Cardiac muscle cell (in vitro differentiated cells and primary cell): ENCODE data around the gene LNPEP. TPM values are rescaled to one million over a fixed set of nuclear protein-coding genes. Genes with fewer than 3 reads are reported as not detected.

Experiments
- DNase-seq, 2 donors: peaks; one replicate each; pipeline versions ENCODE4 v3.0.0 to v3.0.0-alpha.2; 2010 to 2017; ENCODE audit warnings: low read depth in 1 of 2, low spot score in 1 of 2
- H3K27ac ChIP-seq: fragments of 200-600 bp; sonication (generic); 2 replicates; pipeline ENCODE4 v1.5.1; 2016
- H3K27me3 ChIP-seq: fragments of 200-600 bp; sonication (generic); 2 replicates; pipeline ENCODE4 v1.6.0; 2016; ENCODE audit warnings: control low read depth
- H3K36me3 ChIP-seq: fragments of 200-600 bp; sonication (generic); 2 replicates; pipeline ENCODE4 v1.5.1; 2016; ENCODE audit warnings: control low read depth
- H3K4me1 ChIP-seq: fragments of 200-600 bp; sonication (generic); 2 replicates; pipeline ENCODE4 v1.8.1; 2017; ENCODE audit warnings: low read depth, mild to moderate bottlenecking, mixed run types
- H3K4me3 ChIP-seq: fragments of 200-600 bp; sonication (generic); 2 replicates; pipeline ENCODE4 v1.5.1; 2016; ENCODE audit warnings: mild to moderate bottlenecking
- H3K9me3 ChIP-seq: fragments of 200-600 bp; sonication (generic); 2 replicates; pipeline ENCODE4 v1.5.1; 2017; ENCODE audit warnings: low read depth, mild to moderate bottlenecking, control low read depth
- CTCF ChIP-seq: IDR thresholded peaks from 2 replicates; pipeline ENCODE4 v1.5.1; 2012; ENCODE audit warnings: low read depth, mild to moderate bottlenecking, low read length
- polyA plus RNA-seq: library from polyadenylated mRNA; unstranded; fragments of >200 nt; fragmentation: Nextera tagmentation; extraction: Ambion mirVana; gene quantifications from 2 replicates; pipeline ENCODE4 v1.2.1, GENCODE V29; 2016
- total RNA-seq: library from RNA; depleted of rRNA; stranded (reverse); fragments of >200 nt; gene quantifications from 2 replicates; pipeline ENCODE4 v1.2.3, GENCODE V29; 2016

The LNPEP gene
- total and polyA plus RNA-seq, 2 experiments from 2014 or later = 11.2 to 41.0 TPM

GRCh38 chr5:96909003-96909402 lies 26.9 kb upstream of the LNPEP start:
- Histone ChIP-seq H3K4me1 (peaks cover 6% of the 10 kb centered on the region), H3K4me3 (no peak overlapping the region), H3K27me3 (no peaks in the 10 kb centered on the region), H3K27ac (no peak overlapping the region), H3K36me3 (no peaks in the 10 kb centered on the region), H3K9me3 (no peaks in the 10 kb centered on the region)
- TF ChIP-seq CTCF = no peak
- no peak for DNase-seq

- peaks cover 6% of the 10 kb centered on the region for H3K4me1 ChIP-seq
- no peaks in the 10 kb centered on the region for H3K36me3 ChIP-seq
- H3K27ac ChIP-seq = no peak overlapping the region
- DNase-seq = no peak
- no peaks in the 10 kb centered on the region for H3K27me3 ChIP-seq
- H3K4me3 ChIP-seq = no peak overlapping the region
- no peaks in the 10 kb centered on the region for H3K9me3 ChIP-seq
- TF ChIP-seq CTCF = no peak
These were observed 26.4 kb upstream of the LNPEP start for GRCh38 chr5:96909435-96909834.

GRCh38 chr5:96911139-96911538 lies 24.7 kb upstream of the LNPEP start:
- H3K4me1 ChIP-seq = peaks cover 6% of the 10 kb centered on the region
- no peak overlapping the region for H3K27ac ChIP-seq
- H3K9me3 ChIP-seq = no peaks in the 10 kb centered on the region
- no peak overlapping the region for H3K4me3 ChIP-seq
- no peaks in the 10 kb centered on the region for H3K36me3 ChIP-seq
- H3K27me3 ChIP-seq = no peaks in the 10 kb centered on the region
- no peak for DNase-seq
- no peak for TF ChIP-seq CTCF

GRCh38 chr5:96913233-96913632 lies 22.6 kb upstream of the LNPEP start:
- peaks cover 6% of the 10 kb centered on the region for H3K4me1 ChIP-seq
- no peak for TF ChIP-seq CTCF
- H3K27ac ChIP-seq = no peak overlapping the region
- DNase-seq = no peak
- no peaks in the 10 kb centered on the region for H3K36me3 ChIP-seq
- no peaks in the 10 kb centered on the region for H3K9me3 ChIP-seq
- H3K4me3 ChIP-seq = no peak overlapping the region
- no peaks in the 10 kb centered on the region for H3K27me3 ChIP-seq

GRCh38 chr5:96919754-96920197 lies 16.1 kb upstream of the LNPEP start:
- DNase-seq = no peak
- Histone ChIP-seq H3K27me3 (no peaks in the 10 kb centered on the region), H3K4me1 (peaks cover 28% of the 10 kb centered on the region), H3K4me3 (no peak overlapping the region), H3K9me3 (no peaks in the 10 kb centered on the region), H3K27ac (no peak overlapping the region), H3K36me3 (no peaks in the 10 kb centered on the region)
- TF ChIP-seq CTCF = no peak
